ENCODE data around the gene GON4L. TPM values are rescaled to one million over a fixed set of nuclear protein-coding genes. Genes with fewer than 3 reads are reported as not detected.

Gene GON4L
- total RNA-seq, 1 donor from 2014 or later = 57.0 TPM

DNA sequence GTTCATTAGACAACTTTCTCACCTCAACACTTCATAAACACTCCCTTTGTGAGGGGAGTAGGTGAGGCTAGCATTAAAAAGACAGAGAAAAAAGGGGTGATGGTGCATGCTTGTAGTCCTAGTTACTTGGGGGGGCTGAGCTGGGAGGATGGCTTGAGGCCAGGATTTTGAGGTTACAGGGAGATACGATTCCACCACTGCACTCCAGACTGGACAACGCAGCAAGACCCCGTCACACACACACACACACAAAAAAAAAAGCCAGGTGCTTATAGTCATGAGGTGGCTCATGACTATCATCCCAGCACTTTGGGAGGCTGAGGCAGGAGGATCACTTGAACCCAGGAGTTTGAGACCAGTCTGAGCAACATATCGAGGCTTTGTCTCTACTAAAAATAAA, 29.6 kb downstream of the GON4L start:
- H3K9me3 Mint-ChIP-seq (ENCODE audit: unreplicated experiment) = no peaks in the 10 kb centered on the region
- no peak overlapping the region for H3K27ac Mint-ChIP-seq (ENCODE audit: unreplicated experiment)
- H3K4me3 Mint-ChIP-seq (ENCODE audit: unreplicated experiment) = no peak overlapping the region
- TF ChIP-seq, protein P1, sequence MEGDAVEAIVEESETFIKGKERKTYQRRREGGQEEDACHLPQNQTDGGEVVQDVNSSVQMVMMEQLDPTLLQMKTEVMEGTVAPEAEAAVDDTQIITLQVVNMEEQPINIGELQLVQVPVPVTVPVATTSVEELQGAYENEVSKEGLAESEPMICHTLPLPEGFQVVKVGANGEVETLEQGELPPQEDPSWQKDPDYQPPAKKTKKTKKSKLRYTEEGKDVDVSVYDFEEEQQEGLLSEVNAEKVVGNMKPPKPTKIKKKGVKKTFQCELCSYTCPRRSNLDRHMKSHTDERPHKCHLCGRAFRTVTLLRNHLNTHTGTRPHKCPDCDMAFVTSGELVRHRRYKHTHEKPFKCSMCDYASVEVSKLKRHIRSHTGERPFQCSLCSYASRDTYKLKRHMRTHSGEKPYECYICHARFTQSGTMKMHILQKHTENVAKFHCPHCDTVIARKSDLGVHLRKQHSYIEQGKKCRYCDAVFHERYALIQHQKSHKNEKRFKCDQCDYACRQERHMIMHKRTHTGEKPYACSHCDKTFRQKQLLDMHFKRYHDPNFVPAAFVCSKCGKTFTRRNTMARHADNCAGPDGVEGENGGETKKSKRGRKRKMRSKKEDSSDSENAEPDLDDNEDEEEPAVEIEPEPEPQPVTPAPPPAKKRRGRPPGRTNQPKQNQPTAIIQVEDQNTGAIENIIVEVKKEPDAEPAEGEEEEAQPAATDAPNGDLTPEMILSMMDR (IDR thresholded peaks at IDR 0.05) = no peak
- H3K27me3 Mint-ChIP-seq (ENCODE audit: unreplicated experiment) = no peaks in the 10 kb centered on the region
- DNase-seq (ENCODE audit: extremely low spot score, unreplicated experiment) = no peak
- H3K36me3 Mint-ChIP-seq (ENCODE audit: unreplicated experiment) = peaks cover 24% of the 10 kb centered on the region
- no peaks in the 10 kb centered on the region for H3K4me1 Mint-ChIP-seq (ENCODE audit: unreplicated experiment)

DNA sequence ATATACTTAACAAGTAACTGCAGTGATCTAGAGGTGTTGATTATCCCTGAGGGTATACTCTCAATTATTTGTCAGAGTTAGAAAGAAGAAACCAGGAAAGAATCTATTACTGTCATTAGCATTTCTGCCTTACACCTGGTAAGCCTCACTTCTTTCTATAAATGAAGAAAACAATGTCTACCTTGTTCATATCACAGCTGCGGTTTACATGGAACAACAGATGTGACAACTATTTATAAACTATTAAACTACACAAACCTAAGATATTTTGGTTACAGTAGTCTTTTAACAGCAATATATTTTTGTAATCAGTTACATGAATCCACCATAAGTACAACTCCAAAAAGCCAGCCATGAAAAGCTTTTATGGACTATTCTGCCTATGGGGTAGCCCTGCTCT, 40.7 kb downstream of the GON4L start:
- no peak for DNase-seq (ENCODE audit: extremely low spot score, unreplicated experiment)

DNA sequence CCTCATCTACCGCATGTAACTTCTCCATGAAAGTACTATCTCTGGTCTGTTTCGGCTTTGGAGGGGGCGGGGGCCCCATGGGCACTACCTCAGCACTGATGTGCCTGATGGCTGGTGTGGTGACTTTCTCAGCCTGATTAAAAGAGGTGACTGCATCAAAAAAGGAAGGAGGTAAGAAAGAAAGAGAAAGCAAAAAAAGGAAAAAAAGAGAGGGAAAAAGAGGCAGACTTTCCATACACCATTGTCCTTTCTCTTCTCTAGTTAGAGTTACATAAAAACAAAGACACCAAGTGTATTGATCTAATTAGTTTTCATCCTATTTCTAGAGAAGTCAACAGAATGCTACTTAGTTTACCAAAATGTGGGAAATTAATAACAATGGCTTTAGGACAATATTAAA, 43.3 kb downstream of the GON4L start:
- Mint-ChIP-seq H3K36me3 (ENCODE audit: unreplicated experiment) (peaks cover 28% of the 10 kb centered on the region), H3K27ac (ENCODE audit: unreplicated experiment) (no peak overlapping the region), H3K27me3 (ENCODE audit: unreplicated experiment) (no peaks in the 10 kb centered on the region), H3K4me1 (ENCODE audit: unreplicated experiment) (no peaks in the 10 kb centered on the region), H3K4me3 (ENCODE audit: unreplicated experiment) (no peak overlapping the region), H3K9me3 (ENCODE audit: unreplicated experiment) (no peaks in the 10 kb centered on the region)
- no peak for DNase-seq (ENCODE audit: extremely low spot score, unreplicated experiment)
- TF ChIP-seq, protein P1 (IDR thresholded peaks at IDR 0.05) = no peak

More for the DNA sequence above, 40.7 kb downstream of the GON4L start:
- H3K9me3 Mint-ChIP-seq (ENCODE audit: unreplicated experiment) = no peaks in the 10 kb centered on the region
- no peaks in the 10 kb centered on the region for H3K27me3 Mint-ChIP-seq (ENCODE audit: unreplicated experiment)
- no peaks in the 10 kb centered on the region for H3K4me1 Mint-ChIP-seq (ENCODE audit: unreplicated experiment)
- TF ChIP-seq, protein P1 (IDR thresholded peaks at IDR 0.05) = no peak
- H3K36me3 Mint-ChIP-seq (ENCODE audit: unreplicated experiment) = peaks cover 41% of the 10 kb centered on the region
- no peak overlapping the region for H3K4me3 Mint-ChIP-seq (ENCODE audit: unreplicated experiment)
- no peak overlapping the region for H3K27ac Mint-ChIP-seq (ENCODE audit: unreplicated experiment)

DNA sequence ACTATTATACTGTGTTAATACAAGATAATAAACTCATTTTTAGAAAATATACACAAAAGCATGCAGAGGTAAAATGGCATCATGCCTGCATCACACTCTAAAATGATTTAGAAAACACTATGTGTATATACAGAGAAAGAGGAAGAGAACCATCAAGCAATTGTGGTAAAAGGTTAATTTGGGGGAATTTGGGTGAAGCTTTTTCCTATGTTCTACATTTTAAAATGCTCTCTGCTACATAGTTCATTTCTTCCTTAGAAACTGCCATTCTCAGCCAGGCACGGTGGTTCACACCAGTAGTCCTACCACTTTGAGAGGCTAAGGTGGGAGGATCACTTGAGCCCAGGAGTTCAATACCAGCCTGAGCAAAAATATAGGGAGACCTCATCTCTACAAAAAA, 44.1 kb downstream of the GON4L start:
- no peaks in the 10 kb centered on the region for H3K27me3 Mint-ChIP-seq (ENCODE audit: unreplicated experiment)
- no peaks in the 10 kb centered on the region for H3K4me1 Mint-ChIP-seq (ENCODE audit: unreplicated experiment)
- H3K4me3 Mint-ChIP-seq (ENCODE audit: unreplicated experiment) = no peak overlapping the region
- no peak overlapping the region for H3K27ac Mint-ChIP-seq (ENCODE audit: unreplicated experiment)
- peaks cover 33% of the 10 kb centered on the region for H3K36me3 Mint-ChIP-seq (ENCODE audit: unreplicated experiment)
- TF ChIP-seq, protein P1 (IDR thresholded peaks at IDR 0.05) = no peak
- no peaks in the 10 kb centered on the region for H3K9me3 Mint-ChIP-seq (ENCODE audit: unreplicated experiment)
- DNase-seq (ENCODE audit: extremely low spot score, unreplicated experiment) = no peak

DNA sequence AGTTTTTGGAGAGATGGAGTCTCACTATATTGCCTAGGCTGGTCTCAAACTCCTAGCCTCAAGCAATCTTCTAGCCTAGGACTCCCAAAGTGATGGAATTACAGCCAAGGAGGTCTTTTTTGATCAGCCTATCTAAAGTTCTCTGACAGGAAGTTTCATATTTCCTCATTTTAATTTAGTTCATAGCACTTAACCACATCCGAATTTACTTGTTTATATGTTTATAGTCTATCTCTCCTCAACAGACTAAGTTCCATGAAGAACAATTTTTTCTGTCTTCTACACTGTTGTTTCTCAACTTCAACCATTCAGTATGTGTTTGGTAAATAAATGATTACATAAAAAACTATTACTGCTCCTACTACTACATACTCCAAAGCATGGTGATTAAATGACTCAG, 47.9 kb downstream of the GON4L start:
- H3K9me3 Mint-ChIP-seq (ENCODE audit: unreplicated experiment) = no peaks in the 10 kb centered on the region
- H3K4me1 Mint-ChIP-seq (ENCODE audit: unreplicated experiment) = no peaks in the 10 kb centered on the region
- no peak overlapping the region for H3K27ac Mint-ChIP-seq (ENCODE audit: unreplicated experiment)
- H3K27me3 Mint-ChIP-seq (ENCODE audit: unreplicated experiment) = no peaks in the 10 kb centered on the region
- H3K4me3 Mint-ChIP-seq (ENCODE audit: unreplicated experiment) = no peak overlapping the region
- no peak for DNase-seq (ENCODE audit: extremely low spot score, unreplicated experiment)
- H3K36me3 Mint-ChIP-seq (ENCODE audit: unreplicated experiment) = peaks cover 40% of the 10 kb centered on the region
- TF ChIP-seq, protein P1 (IDR thresholded peaks at IDR 0.05) = no peak
